ENCODE results near the gene TCERG1.

GRCh38 chr5:146549615-146550014 lies 102.5 kb downstream of the TCERG1 start:
- TF ChIP-seq CTCF (IDR thresholded peaks at IDR 0.05) (no peak), SMC3 (IDR thresholded peaks at IDR 0.05; ENCODE audit: low read depth, low read length) (no peak), RAD21 (IDR thresholded peaks at IDR 0.05; ENCODE audit: low read length) (no peak)

Measured in SK-N-SH (cell line).